GM12801 (cell line): ENCODE measurements around the gene ENOX1.

Experiments used
- CTCF ChIP-seq: IDR thresholded peaks from one replicate; pipeline ENCODE4 v1.5.1; 2011; ENCODE audit warnings: control low read depth; ENCODE audit not compliant: insufficient read length; ENCODE audit errors: extremely low read depth

The ENOX1 gene

DNA sequence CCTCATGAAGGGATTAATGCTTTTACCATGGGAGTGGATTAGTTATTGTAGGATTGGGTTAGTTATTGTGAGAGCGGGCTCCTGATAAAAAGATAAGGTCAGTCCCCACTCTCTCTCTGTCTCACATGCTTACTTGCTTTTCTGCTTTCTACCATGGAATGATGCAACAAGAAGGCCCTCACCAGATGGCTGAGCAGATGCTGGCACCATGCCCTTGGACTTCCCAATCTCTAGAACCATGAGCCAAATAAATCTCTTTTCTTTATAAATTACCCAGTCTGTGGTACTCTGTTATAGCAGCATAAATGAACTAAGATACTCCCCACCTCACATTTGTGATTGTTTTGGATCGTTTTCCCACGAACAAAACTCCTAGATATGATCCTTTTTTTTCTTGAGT, 409.6 kb downstream of the ENOX1 start:
- no peak for TF ChIP-seq CTCF

DNA sequence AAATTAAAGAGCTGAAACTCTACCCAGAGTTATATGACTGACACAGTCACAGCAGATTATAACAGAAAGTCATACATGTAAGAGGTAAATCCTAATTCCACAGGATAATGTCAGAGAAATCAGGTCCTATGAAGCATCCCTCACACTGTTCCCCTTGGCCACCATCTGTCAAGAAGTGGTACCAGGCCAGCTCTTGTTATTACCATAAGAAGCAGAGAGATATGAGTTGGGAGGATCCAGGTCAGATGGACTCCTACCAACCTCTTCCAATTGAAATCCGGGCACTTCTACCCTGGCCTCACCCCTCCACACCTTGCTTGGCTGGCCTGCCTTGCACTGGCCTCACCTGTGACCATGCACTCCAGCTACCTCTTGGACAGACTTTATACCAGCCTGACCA, 410.2 kb downstream of the ENOX1 start:
- no peak for TF ChIP-seq CTCF

DNA sequence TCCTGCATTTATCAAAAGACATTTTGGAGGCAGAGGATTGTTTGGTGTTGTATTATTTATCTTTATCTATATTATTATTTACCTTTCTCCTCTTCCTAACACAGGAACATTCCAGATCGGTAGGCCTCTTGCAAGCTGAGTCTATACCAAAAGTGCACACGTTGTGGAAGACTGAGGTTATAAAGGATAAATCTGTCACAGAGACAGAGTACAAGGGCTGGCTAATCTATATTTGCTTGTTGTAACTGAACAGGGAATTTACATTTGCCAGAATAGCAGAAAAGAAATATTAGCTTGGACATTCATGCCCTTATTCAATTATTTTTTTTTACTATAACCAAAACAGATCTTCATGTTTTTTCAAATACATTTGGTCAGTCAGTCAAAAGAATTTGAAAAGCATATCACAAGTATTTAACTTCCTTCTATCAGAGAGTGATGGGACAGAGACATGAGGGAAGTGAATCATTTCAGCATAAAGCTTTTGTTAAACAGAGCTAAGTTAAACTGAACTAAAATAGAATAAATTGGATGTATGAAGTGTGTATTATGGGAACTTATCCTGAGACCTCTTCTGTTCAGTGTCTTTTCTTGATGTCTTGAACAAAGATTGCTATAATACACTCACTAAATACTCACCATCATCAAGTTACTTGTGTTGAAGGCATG, 410.8 kb downstream of the ENOX1 start:
- TF ChIP-seq CTCF = no peak

GRCh38 chr13:43374621-43375020, 412.2 kb downstream of the ENOX1 start:
- no peak for TF ChIP-seq CTCF

- TF ChIP-seq CTCF = no peak
These were observed 413.4 kb downstream of the ENOX1 start for GRCh38 chr13:43373400-43373799.

- TF ChIP-seq CTCF = no peak
These were observed 415.9 kb downstream of the ENOX1 start for GRCh38 chr13:43370842-43371241.

DNA sequence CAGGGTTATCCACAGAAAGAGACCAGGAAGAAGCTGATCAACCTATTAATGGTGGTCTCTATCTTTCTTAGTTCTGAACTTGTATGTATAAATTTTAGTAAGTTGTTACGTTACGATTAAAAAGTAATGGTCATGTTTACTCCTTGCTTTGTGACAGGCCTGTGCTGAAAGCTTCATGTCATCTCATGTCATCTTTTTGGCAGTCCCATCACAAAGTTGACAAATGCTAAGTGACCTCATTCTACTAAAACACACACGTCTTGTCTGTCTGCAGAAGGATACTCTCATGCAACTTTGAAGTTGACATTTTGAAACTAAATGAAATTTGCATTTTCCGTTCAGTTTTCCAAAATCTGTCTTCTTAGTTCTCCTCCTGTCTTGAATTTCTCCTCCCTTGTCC, 417.5 kb downstream of the ENOX1 start:
- TF ChIP-seq CTCF = no peak
